Stimulated activated memory B cell treated with anti-CD40 and anti-IgM and Interleukin-4, amounts not matched to agents 10 μg/mL and 1 μg/mL and 100 μg/mL, for 72 hours (primary cell): ENCODE results near the gene GRN.
A peak's percentile ranks its signal among the peaks of the same experiment; 100 is the strongest.
"Not testable (repeated sequence)": the region's sequence is repeated elsewhere in the genome, so short reads cannot be mapped to it uniquely, and the experiment has no call there.

Experiments
- ATAC-seq: fragments of 150-1000 bp; cut with Tn5 transposase; 2 replicates; pipeline ENCODE4 v1.10.0; 2021
- H3K27ac Mint-ChIP-seq: one replicate; pipeline ENCODE4 v1.8.0; 2022; ENCODE audit warnings: mild to moderate bottlenecking, mixed read lengths
- H3K27me3 Mint-ChIP-seq: one replicate; pipeline ENCODE4 v1.8.0; 2022; ENCODE audit warnings: mixed read lengths
- H3K36me3 Mint-ChIP-seq: one replicate; pipeline ENCODE4 v1.8.0; 2022; ENCODE audit warnings: mixed read lengths
- H3K4me1 Mint-ChIP-seq: one replicate; pipeline ENCODE4 v1.8.0; 2022; ENCODE audit warnings: mixed read lengths
- H3K4me3 Mint-ChIP-seq: one replicate; pipeline ENCODE4 v1.8.0; 2022; ENCODE audit warnings: mild to moderate bottlenecking, moderate library complexity, mixed read lengths
- H3K9me3 Mint-ChIP-seq: one replicate; pipeline ENCODE4 v1.8.0; 2022; ENCODE audit warnings: mixed read lengths

GRN gene

DNA sequence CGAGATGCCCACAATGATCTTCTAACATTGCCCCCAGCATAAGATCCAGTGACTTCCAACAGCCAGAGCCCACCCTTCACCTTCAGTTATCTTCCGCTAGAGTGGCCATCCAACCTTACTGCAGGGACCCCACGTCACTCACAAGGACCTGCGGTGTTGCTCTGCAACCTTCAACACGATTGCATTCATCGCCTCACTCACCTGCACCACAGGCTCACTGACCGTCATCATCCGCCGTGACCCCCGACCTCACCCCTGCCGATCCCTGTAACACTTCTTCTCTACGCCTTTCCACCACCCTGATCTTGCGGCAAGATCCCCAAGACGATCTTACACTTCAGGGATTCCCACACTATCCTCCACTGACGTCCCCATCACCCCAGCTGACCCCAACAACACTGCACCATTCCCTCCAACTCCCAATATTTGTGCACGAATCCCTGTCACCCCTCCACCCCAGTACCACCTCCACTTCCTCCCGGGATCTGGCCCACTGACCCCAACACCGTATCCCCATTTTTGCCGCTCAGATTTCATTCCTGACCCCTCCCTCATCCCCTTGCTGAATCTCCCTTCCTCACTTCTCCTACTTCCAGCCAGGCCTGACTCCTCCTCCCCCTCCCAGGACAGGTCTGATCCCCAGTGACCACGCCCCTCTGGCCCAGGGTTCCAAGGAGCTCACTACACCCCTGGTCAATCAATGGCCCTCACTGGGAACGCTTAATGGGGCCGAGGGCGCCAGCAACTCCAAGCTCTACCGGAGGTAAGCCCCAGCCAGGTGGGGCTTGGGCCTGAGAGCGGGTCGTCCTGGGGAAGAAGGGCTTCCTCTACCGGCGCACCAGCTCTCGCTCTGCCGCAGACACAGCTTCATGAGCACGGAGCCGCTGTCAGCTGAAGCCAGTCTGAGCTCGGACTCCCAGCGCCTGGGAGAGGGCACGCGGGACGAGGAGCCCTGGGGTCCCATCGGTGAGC, 29.1 kb upstream of the GRN start:
- Mint-ChIP-seq H3K27me3 (peaks cover 63% of the 10 kb centered on the region), H3K9me3 (no peaks in the 10 kb centered on the region)
- no peak for ATAC-seq

DNA sequence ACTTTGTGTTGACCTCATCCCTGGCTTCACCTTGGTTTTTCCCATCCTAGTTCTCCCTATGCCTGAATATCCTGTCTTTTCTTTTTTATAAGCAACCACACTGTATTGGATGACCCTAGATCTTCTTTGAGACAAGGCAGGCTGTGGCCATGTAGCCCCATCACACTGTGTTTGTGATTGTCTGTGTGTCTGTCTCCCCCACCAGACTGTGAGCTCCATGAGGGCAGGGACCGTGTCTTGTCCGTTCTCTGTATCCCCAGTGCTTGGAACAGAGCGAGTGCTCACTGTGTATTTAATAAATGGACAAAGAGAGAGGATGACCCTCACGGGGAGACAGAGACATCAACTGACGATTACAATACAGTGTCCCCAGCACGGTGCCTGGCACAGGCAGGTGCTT, 27.6 kb upstream of the GRN start:
- ATAC-seq, result no peak
- H3K36me3 Mint-ChIP-seq, result peaks cover 40% of the 10 kb centered on the region
- no peak overlapping the region for H3K4me3 Mint-ChIP-seq
- no peaks in the 10 kb centered on the region for H3K9me3 Mint-ChIP-seq
- peaks cover 29% of the 10 kb centered on the region for H3K4me1 Mint-ChIP-seq
- H3K27ac Mint-ChIP-seq, result no peak overlapping the region
- peaks cover 55% of the 10 kb centered on the region for H3K27me3 Mint-ChIP-seq

More for the DNA sequence above, 29.1 kb upstream of the GRN start:
- Mint-ChIP-seq H3K4me1 (peaks cover 14% of the 10 kb centered on the region), H3K36me3 (peaks cover 25% of the 10 kb centered on the region), H3K27ac (no peak overlapping the region), H3K4me3 (peak overlapping the region; percentile 77)

DNA sequence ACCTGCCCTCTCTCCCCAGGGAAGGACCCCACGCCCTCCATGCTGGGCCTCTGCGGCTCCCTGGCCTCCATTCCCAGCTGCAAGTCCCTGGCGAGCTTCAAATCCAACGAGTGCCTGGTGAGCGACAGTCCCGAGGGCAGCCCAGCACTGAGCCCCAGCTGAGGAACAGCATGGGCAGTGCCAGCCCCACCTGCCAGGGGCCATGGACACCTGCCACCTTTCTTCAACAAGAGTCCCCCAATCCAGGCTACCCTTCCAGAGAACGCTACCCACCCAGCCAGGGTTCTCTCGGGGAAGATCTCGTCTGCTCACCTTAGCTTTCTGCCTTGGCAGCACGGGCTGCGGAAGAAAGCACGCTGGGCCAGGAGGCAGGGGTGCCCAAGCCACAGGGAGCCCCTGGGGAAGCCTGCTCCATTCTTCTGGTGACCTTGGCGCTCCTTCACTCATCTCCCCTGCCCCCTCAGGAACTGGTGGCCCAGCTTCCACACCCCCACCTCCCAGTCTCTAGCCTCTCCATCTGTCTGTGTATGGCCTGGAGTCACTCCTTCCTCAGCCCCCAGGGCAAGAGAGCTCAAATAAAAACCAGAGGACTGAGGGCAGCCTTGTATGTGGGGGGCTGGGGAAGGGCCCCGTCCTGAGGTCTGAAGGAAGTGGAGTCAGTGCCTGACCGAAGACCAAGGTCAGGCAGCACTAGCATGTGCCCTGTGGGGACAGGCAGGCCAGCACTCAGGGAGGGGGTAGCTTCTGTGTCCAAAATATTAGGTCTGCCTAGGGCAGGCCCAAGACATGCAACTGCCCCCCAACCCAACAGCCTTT, 26.8 kb upstream of the GRN start:
- no peak overlapping the region for H3K4me3 Mint-ChIP-seq
- H3K9me3 Mint-ChIP-seq, result no peaks in the 10 kb centered on the region
- H3K4me1 Mint-ChIP-seq, result peaks cover 36% of the 10 kb centered on the region
- ATAC-seq, result no peak
- no peak overlapping the region for H3K27ac Mint-ChIP-seq
- peaks cover 47% of the 10 kb centered on the region for H3K27me3 Mint-ChIP-seq
- H3K36me3 Mint-ChIP-seq, result peaks cover 41% of the 10 kb centered on the region

DNA sequence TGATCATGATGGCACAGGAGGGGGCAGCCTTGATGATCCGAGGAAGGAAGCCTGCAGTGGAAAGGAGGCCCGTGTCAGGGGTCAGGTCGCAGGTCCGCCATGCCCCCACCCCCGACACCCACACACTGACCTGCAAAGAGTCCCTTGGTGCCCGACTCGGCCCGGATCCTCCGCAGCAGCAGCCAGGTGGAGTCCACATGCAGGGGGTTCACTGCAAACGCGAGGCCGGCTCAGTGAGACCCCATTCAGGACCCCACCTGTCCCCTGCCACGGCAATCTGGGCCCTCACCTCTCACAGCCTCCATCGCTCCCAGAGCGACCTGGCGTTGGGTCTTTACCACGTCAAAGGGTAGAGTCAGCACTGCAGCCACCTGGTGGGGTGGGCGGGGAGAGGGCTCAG, 25.0 kb upstream of the GRN start:
- peaks cover 41% of the 10 kb centered on the region for H3K36me3 Mint-ChIP-seq
- ATAC-seq, result no peak
- H3K4me1 Mint-ChIP-seq, result peaks cover 49% of the 10 kb centered on the region
- H3K9me3 Mint-ChIP-seq, result no peaks in the 10 kb centered on the region
- peaks cover 36% of the 10 kb centered on the region for H3K27me3 Mint-ChIP-seq
- no peak overlapping the region for H3K27ac Mint-ChIP-seq
- H3K4me3 Mint-ChIP-seq, result no peak overlapping the region

DNA sequence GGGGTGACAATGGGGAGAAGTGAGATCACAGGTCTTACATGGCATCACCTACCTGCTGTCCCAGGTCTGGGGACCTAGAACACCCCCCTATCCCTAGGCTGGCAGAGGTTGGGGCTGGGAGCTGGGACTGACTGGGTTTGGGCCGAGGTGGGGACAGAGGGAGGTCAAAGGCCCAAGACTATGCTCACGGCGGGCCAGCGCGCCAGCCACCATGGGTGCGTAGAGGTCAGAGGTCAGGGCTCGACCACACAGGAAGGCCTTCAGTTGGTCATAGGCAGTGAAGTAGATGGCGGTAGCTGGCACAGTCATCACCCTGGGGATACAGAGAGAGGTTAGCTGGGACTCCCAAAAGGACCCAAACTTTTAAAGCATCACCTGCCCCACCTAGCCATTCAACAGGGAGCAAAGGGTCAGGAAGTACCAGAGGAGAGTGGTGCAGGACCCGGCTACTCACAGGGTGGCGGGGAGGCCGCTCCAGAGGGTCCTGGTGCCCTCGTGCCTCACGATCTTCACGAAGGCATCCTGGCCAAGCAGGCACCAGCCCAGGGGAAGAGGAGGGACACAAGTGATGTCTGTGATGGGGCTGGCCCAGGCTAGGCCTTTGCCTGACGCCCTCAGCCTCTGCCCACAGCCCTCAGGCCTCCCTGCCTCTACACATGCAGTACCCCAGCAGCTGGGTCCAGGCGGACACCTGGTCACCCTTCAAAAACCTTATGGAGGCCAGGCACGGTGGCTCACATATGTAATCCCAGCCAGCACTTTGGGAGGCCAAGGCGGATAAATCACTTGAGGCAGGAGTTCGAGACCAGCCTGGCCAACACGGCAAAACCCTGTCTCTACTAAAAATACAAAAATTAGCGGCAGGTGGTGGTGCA, 23.6 kb upstream of the GRN start:
- Mint-ChIP-seq H3K36me3 (peaks cover 41% of the 10 kb centered on the region), H3K4me1 (peaks cover 46% of the 10 kb centered on the region), H3K4me3 (no peak overlapping the region), H3K27me3 (peaks cover 23% of the 10 kb centered on the region), H3K9me3 (no peaks in the 10 kb centered on the region), H3K27ac (no peak overlapping the region)
- no peak for ATAC-seq

DNA sequence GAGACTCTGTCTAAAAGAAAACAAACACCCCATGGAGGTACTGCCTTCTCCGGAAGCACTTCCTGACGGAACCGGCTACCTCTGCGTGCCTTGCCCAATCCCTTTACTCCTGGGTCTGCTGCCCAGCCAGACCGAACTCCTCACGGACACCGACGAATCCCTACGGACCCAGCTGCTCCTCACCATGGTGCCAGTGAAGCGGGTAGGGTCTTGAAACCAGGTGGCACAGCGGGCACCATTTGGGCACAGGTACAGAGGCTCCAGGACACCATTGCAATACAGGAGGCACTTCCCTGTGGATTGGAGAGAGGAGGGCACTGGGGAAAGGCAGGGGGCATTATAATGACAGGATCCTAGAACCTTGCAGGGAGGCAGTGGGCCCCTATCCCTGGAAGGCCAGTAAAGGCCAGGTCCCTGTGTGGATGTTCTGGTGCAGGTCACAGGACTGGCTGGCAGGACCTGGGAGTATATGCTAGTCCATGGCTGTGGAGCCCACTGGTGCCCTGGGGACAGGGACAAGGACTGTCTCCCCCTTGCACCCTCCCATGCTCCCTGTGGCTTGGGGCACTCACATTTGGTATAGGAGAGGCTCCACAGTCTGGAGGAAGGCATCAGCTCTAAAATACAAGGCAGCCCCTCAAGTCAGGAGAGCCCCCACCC, 22.7 kb upstream of the GRN start:
- no peak overlapping the region for H3K4me3 Mint-ChIP-seq
- ATAC-seq, result no peak
- H3K4me1 Mint-ChIP-seq, result peaks cover 51% of the 10 kb centered on the region
- no peak overlapping the region for H3K27ac Mint-ChIP-seq
- H3K27me3 Mint-ChIP-seq, result peaks cover 15% of the 10 kb centered on the region
- no peaks in the 10 kb centered on the region for H3K9me3 Mint-ChIP-seq
- H3K36me3 Mint-ChIP-seq, result peaks cover 41% of the 10 kb centered on the region

DNA sequence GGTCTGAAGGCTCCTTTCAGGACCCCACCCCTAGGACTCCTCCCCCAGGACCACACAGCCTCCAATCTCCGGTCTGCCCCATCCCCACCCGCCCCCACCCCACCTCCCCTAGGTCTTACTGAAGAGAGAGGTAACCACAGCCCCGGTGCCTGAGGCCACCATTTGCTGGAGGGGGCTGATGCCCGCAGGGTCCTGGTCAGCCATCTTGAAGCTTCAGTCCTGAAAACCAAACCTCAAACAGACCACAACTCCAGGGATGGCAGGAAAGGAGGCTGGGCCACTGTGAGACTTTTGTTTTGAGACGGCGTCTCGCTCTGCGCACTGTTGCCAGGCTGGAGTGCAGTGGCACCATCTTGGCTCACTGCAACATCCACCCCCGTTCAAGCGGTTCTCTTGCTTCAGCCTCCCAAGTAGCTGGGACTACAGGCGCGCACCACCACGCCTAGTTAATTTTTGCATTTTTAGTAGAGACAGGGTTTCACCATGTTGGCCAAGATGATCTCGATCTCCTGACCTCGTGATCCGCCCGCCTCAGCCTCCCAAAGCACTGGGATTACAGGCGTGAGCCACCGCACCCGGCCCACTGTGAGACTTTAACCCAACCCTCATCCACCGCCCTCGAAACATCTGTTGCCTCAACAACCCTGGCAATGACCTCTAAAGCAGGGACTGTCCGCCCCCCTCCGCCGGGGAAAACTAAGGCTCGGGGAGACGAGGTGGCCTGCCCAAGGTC, 21.6 kb upstream of the GRN start:
- Mint-ChIP-seq H3K27me3 (peaks cover 3% of the 10 kb centered on the region), H3K27ac (no peak overlapping the region), H3K9me3 (no peaks in the 10 kb centered on the region), H3K4me1 (peaks cover 51% of the 10 kb centered on the region), H3K4me3 (peak overlapping the region; percentile 97), H3K36me3 (peaks cover 35% of the 10 kb centered on the region)
- no peak for ATAC-seq

DNA sequence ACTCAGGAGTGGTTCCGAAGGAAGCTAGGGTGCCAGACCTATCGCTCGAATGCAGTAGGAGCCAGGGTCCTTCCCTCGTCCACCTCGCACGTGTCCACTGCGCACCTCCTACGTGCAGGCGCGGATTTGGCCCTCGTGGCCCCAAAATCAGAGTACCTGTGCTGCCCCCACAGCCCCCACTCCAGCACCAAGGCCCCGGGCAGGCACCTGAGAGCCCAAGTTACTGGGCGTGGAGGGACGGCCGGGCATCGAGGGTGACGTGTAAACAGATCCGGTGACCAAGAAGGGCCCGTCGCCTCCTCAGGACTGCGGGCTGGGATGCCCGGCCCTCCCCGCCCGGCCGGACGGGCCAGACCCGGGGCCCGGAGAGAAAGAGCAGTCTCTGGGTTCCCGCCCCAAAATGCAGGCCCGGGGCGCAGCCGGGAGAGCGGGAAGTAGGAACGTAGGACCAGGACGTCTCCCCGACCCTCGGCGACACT, 21.0 kb upstream of the GRN start:
- no peaks in the 10 kb centered on the region for H3K27me3 Mint-ChIP-seq
- H3K4me3 Mint-ChIP-seq, result peak overlapping the region; percentile 97
- peak; percentile 0 for ATAC-seq
- H3K9me3 Mint-ChIP-seq, result no peaks in the 10 kb centered on the region
- H3K4me1 Mint-ChIP-seq, result peaks cover 51% of the 10 kb centered on the region
- peaks cover 30% of the 10 kb centered on the region for H3K36me3 Mint-ChIP-seq
- no peak overlapping the region for H3K27ac Mint-ChIP-seq

DNA sequence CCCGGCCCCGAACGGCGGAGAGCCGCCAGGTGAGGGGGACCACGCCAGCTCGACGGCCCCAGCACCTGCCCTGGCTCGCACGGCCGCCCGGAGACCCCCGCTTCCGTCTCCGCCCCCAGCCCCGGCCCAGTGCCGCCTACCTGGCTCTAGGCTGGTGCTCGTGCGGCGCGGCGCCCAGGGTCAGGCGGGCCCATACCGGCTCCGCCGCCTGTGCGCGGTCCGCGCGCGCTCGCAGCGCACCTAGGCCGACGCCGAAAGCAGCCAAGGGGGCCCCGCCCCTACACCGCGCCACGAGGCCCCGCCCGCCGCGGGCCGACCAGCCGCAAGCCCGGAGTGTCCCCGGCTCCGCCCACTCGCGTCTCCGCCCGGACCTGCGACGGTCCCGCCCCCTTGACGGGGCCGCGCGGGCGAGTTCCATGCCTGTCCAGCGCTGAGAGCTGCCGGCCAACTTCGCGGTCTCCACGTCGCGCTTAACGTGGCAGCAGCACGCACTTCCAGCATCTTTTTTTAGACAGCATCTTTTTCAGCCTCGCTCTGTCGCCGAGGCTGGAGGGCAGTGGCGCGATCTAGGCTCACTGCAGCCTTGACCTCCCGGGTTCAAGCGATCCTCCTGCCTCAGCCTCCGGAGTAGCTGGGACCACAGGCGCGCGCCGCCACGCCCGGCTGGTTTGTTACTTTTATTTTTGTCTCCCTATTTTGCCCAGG, 20.4 kb upstream of the GRN start, which contains the start of gene SLC25A39:
TSS of gene SLC25A39 (minus strand) at position 253 of the 705 bp plus-strand sequence. CDS start 1,261 bp downstream, outside the sequence.
- H3K4me3 Mint-ChIP-seq, result peak within 1 kb of the TSS; percentile 97
- peaks cover 24% of the 10 kb centered on the region for H3K36me3 Mint-ChIP-seq
- peak; percentile 88 for ATAC-seq
- H3K27ac Mint-ChIP-seq, result peak within 1 kb of the TSS; percentile 98
- H3K9me3 Mint-ChIP-seq, result no peaks in the 10 kb centered on the region
- no peaks in the 10 kb centered on the region for H3K27me3 Mint-ChIP-seq
- peaks cover 51% of the 10 kb centered on the region for H3K4me1 Mint-ChIP-seq

DNA sequence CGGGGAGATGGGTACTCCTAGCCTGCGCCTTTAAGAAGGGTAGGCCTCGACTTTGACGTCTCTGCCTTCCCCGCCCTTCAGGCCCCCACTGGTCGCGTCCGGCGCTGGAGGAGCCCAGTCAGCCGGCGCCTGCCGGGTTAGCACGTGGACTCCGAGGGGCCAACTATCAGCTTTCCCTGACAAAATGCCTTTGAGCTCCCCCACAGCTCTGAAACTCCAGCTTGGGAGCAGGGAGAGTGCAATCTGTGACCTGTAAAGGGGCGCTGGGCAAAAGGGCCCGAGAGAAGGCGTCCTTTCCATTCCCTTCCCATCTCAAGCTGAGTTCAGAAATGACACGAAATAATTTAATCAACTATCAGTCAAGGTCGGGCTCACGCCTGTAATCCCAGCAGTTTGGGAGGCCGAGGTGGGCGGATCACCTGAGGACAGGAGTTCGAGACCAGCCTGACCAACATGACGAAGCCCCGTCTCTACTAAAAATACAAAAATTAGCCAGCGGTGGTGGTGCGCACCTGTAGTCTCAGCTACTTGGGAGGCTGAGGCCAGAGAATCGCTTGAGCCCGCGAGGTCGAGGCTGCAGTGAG, 18.1 kb upstream of the GRN start:
- H3K4me3 Mint-ChIP-seq, result peak overlapping the region; percentile 64
- H3K4me1 Mint-ChIP-seq, result peaks cover 49% of the 10 kb centered on the region
- peak overlapping the region; percentile 98 for H3K27ac Mint-ChIP-seq
- H3K36me3 Mint-ChIP-seq, result peaks cover 6% of the 10 kb centered on the region
- peak; percentile 85 for ATAC-seq
- no peaks in the 10 kb centered on the region for H3K9me3 Mint-ChIP-seq
- no peaks in the 10 kb centered on the region for H3K27me3 Mint-ChIP-seq

DNA sequence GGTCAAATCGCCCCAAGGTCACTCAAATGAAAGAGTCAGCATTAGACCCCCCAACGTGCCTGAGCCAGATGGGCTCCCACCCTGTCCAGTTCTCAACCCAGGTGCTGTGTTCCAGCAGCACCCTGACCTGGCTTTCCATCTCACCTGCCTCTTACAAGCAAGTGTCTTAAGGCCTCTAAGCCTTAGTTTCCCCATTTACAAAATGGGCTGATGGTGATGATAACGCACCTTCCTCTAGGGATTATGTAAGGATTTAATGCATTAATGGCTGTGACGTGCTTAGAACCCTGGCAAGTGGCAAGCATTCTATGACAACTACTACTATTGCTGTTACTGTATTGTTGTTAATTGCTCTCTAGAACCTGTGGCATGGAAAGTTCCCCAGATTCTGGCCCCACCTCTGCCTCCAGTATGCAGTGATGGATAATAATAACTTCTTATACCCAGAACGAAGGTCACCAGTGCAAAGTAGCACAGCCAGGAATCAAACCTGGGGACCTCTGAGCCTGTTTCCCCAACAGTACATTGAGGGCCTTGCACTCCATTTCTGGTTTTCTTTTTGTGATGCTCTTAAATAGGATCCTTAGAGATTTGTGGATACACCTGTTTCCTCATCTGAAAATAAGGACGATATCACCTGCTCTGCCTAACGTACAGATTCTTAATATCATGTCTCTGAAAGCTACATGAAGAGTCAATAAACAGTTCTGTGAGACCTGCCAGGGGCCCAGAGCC, 17.2 kb upstream of the GRN start:
- Mint-ChIP-seq H3K27me3 (no peaks in the 10 kb centered on the region), H3K27ac (peak overlapping the region; percentile 98), H3K4me1 (peaks cover 39% of the 10 kb centered on the region), H3K4me3 (no peak overlapping the region), H3K9me3 (no peaks in the 10 kb centered on the region), H3K36me3 (no peaks in the 10 kb centered on the region)
- no peak for ATAC-seq

DNA sequence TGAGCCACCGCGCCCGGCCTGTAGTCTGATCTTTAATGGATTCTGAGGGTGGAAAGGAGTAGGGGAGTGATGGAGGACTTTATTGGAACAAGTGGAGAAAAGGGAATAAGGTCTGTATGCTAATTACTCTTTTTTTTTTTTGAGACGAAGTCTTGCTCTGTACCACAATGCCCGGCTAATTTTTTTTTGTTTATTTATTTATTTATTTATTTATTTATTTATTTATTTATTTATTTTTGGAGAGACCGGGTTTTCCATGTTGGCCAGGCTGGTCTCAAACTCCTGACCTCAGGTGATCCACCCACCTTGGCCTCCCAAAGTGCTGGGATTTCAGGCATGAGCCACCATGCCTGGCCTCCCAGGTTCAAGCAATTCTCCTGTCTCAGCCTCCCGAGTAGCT, 15.6 kb upstream of the GRN start:
- not testable (repeated sequence) for H3K27me3 Mint-ChIP-seq, H3K36me3 Mint-ChIP-seq, H3K27ac Mint-ChIP-seq, ATAC-seq, H3K9me3 Mint-ChIP-seq, H3K4me3 Mint-ChIP-seq
- H3K4me1 Mint-ChIP-seq, result peaks cover 30% of the 10 kb centered on the region
